H9 (cell line): ENCODE measurements around the gene ZNRF3. TPM values are rescaled to one million over a fixed set of nuclear protein-coding genes. Genes with fewer than 3 reads are reported as not detected.

ENCODE experiments used
- DNase-seq: peaks from one replicate; pipeline ENCODE4 v3.0.0-alpha.2; 2017
- H2AFZ ChIP-seq: one replicate; pipeline ENCODE4 v1.6.1; 2013; ENCODE audit warnings: mild to moderate bottlenecking, low read length, control low read depth, moderate library complexity
- H2AK5ac ChIP-seq: 2 replicates; pipeline ENCODE4 v1.6.1; 2013; ENCODE audit warnings: low read length, control low read depth, mixed read lengths; ENCODE audit not compliant: insufficient read length
- H2BK120ac ChIP-seq: one replicate; pipeline ENCODE4 v1.6.1; 2013; ENCODE audit warnings: low read depth, mild to moderate bottlenecking, low read length, control low read depth, inconsistent platforms; ENCODE audit not compliant: poor library complexity, severe bottlenecking
- H2BK12ac ChIP-seq: 2 replicates; pipeline ENCODE4 v1.6.1; 2013; ENCODE audit warnings: low read length, control low read depth, mixed read lengths, low read depth; ENCODE audit not compliant: insufficient read length
- H2BK15ac ChIP-seq: 2 replicates; pipeline ENCODE4 v1.6.1; 2013; ENCODE audit warnings: low read depth, low read length, control low read depth
- H2BK20ac ChIP-seq: one replicate; pipeline ENCODE4 v1.6.1; 2013; ENCODE audit warnings: low read depth, mild to moderate bottlenecking, low read length, control low read depth, inconsistent platforms; ENCODE audit not compliant: poor library complexity, severe bottlenecking
- H2BK5ac ChIP-seq: 2 replicates; pipeline ENCODE4 v1.6.1; 2013; ENCODE audit warnings: low read length, control low read depth, mixed read lengths; ENCODE audit not compliant: insufficient read length
- H3K14ac ChIP-seq: 2 replicates; pipeline ENCODE4 v1.6.1; 2013; ENCODE audit warnings: low read length, control low read depth; ENCODE audit not compliant: insufficient read depth
- H3K18ac ChIP-seq: 2 replicates; pipeline ENCODE4 v1.6.1; 2013; ENCODE audit warnings: low read depth, mild to moderate bottlenecking, mixed read lengths, low read length, control low read depth; ENCODE audit not compliant: insufficient read length
- H3K23ac ChIP-seq: 2 replicates; pipeline ENCODE4 v1.6.1; 2013; ENCODE audit warnings: low read length, control low read depth, mixed read lengths, low read depth; ENCODE audit not compliant: insufficient read length
- H3K23me2 ChIP-seq: 2 replicates; pipeline ENCODE4 v1.6.1; 2013; ENCODE audit warnings: low read depth, mild to moderate bottlenecking, mixed read lengths, low read length, control low read depth; ENCODE audit not compliant: insufficient read length, poor library complexity, severe bottlenecking
- H3K27ac ChIP-seq: 2 replicates; pipeline ENCODE4 v1.5.1; 2013; ENCODE audit warnings: low read length, control low read depth, mixed read lengths, low read depth; ENCODE audit not compliant: insufficient read length
- H3K27me3 ChIP-seq: 2 replicates; pipeline ENCODE4 v1.6.1; 2013; ENCODE audit warnings: low read length, control low read depth, inconsistent platforms; ENCODE audit not compliant: insufficient read depth
- H3K4ac ChIP-seq: 2 replicates; pipeline ENCODE4 v1.6.1; 2013; ENCODE audit warnings: low read depth, mild to moderate bottlenecking, control low read depth, inconsistent platforms, low read length, moderate library complexity
- H3K4me1 ChIP-seq: 2 replicates; pipeline ENCODE4 v1.6.1; 2013; ENCODE audit warnings: low read length, control low read depth, inconsistent platforms; ENCODE audit not compliant: insufficient read depth
- H3K4me2 ChIP-seq: 2 replicates; pipeline ENCODE4 v1.6.1; 2013; ENCODE audit warnings: low read length, control low read depth, mixed read lengths; ENCODE audit not compliant: insufficient read length, insufficient read depth
- H3K56ac ChIP-seq: 2 replicates; pipeline ENCODE4 v1.6.1; 2013; ENCODE audit warnings: low read depth, mild to moderate bottlenecking, mixed read lengths, low read length, control low read depth; ENCODE audit not compliant: insufficient read length
- H3K79me1 ChIP-seq: 2 replicates; pipeline ENCODE4 v1.6.1; 2013; ENCODE audit warnings: low read depth, mild to moderate bottlenecking, moderate library complexity, low read length, control low read depth, inconsistent platforms; ENCODE audit not compliant: insufficient read depth, poor library complexity, severe bottlenecking
- H3K79me2 ChIP-seq: 2 replicates; pipeline ENCODE4 v1.6.1; 2013; ENCODE audit warnings: low read length, control low read depth, inconsistent platforms; ENCODE audit not compliant: insufficient read depth
- H3K9ac ChIP-seq: 2 replicates; pipeline ENCODE4 v1.6.1; 2013; ENCODE audit warnings: low read length, control low read depth, mixed read lengths; ENCODE audit not compliant: insufficient read length; ENCODE audit errors: extremely low read depth
- H3K9me3 ChIP-seq: one replicate; pipeline ENCODE4 v1.6.1; 2013; ENCODE audit warnings: low read depth, low read length, inconsistent platforms; ENCODE audit not compliant: control insufficient read depth
- H3T11ph ChIP-seq: one replicate; pipeline ENCODE4 v1.6.1; 2013; ENCODE audit warnings: mild to moderate bottlenecking, low read length, control low read depth, inconsistent platforms
- H4K20me1 ChIP-seq: one replicate; pipeline ENCODE4 v1.6.1; 2013; ENCODE audit not compliant: control insufficient read depth, insufficient read length, insufficient read depth
- H4K5ac ChIP-seq: 2 replicates; pipeline ENCODE4 v1.6.1; 2013; ENCODE audit warnings: low read depth, mild to moderate bottlenecking, mixed read lengths, low read length, control low read depth; ENCODE audit not compliant: insufficient read length
- H4K8ac ChIP-seq: replicated peaks from 2 replicates; pipeline ENCODE4 v1.6.1; 2013; ENCODE audit warnings: low read length, control low read depth, mixed read lengths, low read depth; ENCODE audit not compliant: insufficient read length
- H4K91ac ChIP-seq: 2 replicates; pipeline ENCODE4 v1.6.1; 2013; ENCODE audit warnings: low read depth, mild to moderate bottlenecking, moderate library complexity, mixed read lengths, low read length, control low read depth; ENCODE audit not compliant: insufficient read length
- H3K27ac Mint-ChIP-seq, 3 experiments: 2 replicates in 2 of 3; 3 replicates in 1 of 3; pipeline ENCODE4 v1.8.0; 2020 to 2021; ENCODE audit warnings: mixed read lengths in 3 of 3, mild to moderate bottlenecking in 1 of 3, moderate library complexity in 1 of 3
- H3K27me3 Mint-ChIP-seq: 2 replicates; pipeline ENCODE4 v1.8.0; 2021; ENCODE audit warnings: low read depth, mild to moderate bottlenecking, moderate library complexity, mixed read lengths
- H3K36me3 Mint-ChIP-seq, 3 experiments: 2 replicates in 2 of 3; 3 replicates in 1 of 3; pipeline ENCODE4 v1.8.0; 2020 to 2021; ENCODE audit warnings: low read depth in 3 of 3, mixed read lengths in 3 of 3; ENCODE audit not compliant: insufficient read depth in 1 of 3
- H3K4me1 Mint-ChIP-seq, 2 experiments: 2 replicates each; pipeline ENCODE4 v1.8.0; 2020; ENCODE audit warnings: mixed read lengths in 2 of 2
- H3K4me3 Mint-ChIP-seq, 2 experiments: 2 replicates in 1 of 2; 3 replicates in 1 of 2; pipeline ENCODE4 v1.8.0; 2020 to 2021; ENCODE audit warnings: mild to moderate bottlenecking in 2 of 2, mixed read lengths in 2 of 2, moderate library complexity in 1 of 2
- H3K9me3 Mint-ChIP-seq, 2 experiments: 2 replicates in 1 of 2; 3 replicates in 1 of 2; pipeline ENCODE4 v1.8.0; 2020; ENCODE audit warnings: mild to moderate bottlenecking in 2 of 2, mixed read lengths in 2 of 2, moderate library complexity in 1 of 2
- WGBS: extraction: QIAGEN DNeasy Blood & Tissue Kit; methylation state at CpG from one replicate; pipeline ENCODE4 v1.1.7; 2013; ENCODE audit warnings: missing lambda C conversion rate, low lambda C conversion rate, mixed read lengths; ENCODE audit not compliant: insufficient read length; ENCODE audit errors: extremely low coverage; 5-methylcytosine and 5-hydroxymethylcytosine counted together
- total RNA-seq: library from RNA; stranded (reverse); gene quantifications from 2 replicates; pipeline ENCODE4 v1.2.1, GENCODE V29; 2021
- TF ChIP-seq, protein P1 (sequence below): fragments of 200-600 bp; sonication (generic); conservative IDR thresholded peaks from 3 replicates; pipeline ENCODE4 v1.8.0; 2021; ENCODE audit warnings: antibody characterized with exemption, mild to moderate bottlenecking

ZNRF3 gene
- total RNA-seq, 1 experiment from 2014 or later = 20.6 TPM

DNA sequence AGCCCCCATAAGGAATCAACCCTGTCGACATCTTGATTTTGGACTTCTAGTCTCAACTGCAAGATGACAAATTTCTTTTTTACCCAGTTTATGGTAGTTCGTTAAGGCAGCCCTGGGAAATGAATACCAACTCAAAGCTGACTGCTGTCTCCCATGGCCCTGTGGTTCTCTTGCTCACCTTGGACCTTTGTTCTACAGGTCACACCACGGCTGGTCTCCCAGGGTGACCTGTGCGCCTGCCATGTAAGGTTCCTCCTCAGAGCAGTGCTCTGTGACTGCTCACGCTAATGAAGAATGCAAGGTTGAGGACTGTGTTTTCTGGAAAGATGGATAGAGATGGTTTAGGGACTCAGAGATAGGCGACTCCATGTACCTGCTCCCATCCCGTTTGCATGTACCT is 68.2 kb downstream of the ZNRF3 start:
- H3T11ph ChIP-seq = no peak overlapping the region
- no peak overlapping the region for H3K23ac ChIP-seq
- peaks cover 4% of the 10 kb centered on the region; the same call in 1 of the 2 replicates for H3K4me1 ChIP-seq
- no peaks in the 10 kb centered on the region for H3K27me3 ChIP-seq
- no peak overlapping the region for H4K8ac ChIP-seq
- H2BK5ac ChIP-seq = no peak overlapping the region
- H2BK15ac ChIP-seq = no peak overlapping the region
- H3K4me3 Mint-ChIP-seq = no peak overlapping the region
- no peak overlapping the region for H3K9ac ChIP-seq
- H2BK120ac ChIP-seq = no peak overlapping the region
- no peaks in the 10 kb centered on the region for H3K9me3 ChIP-seq
- no peak overlapping the region for H4K91ac ChIP-seq
- no peak overlapping the region for H2AK5ac ChIP-seq
- H3K14ac ChIP-seq = no peak overlapping the region
- peaks cover 43 to 49% of the 10 kb centered on the region in 2 experiments for H3K4me1 Mint-ChIP-seq
- no peak overlapping the region for H3K18ac ChIP-seq
- H3K79me1 ChIP-seq = peaks cover 9% of the 10 kb centered on the region
- peaks cover 5% of the 10 kb centered on the region for H4K20me1 ChIP-seq
- H2BK12ac ChIP-seq = no peak overlapping the region
- H3K23me2 ChIP-seq = no peaks in the 10 kb centered on the region
- no peak overlapping the region for H3K4ac ChIP-seq
- H3K4me2 ChIP-seq = no peak overlapping the region
- H4K5ac ChIP-seq = no peak overlapping the region
- no peak for DNase-seq
- H2BK20ac ChIP-seq = no peak overlapping the region
- no peak overlapping the region for H3K27ac ChIP-seq
- WGBS = no CpG with 5 or more reads among the region's 7 CpGs
- TF ChIP-seq, protein P1, sequence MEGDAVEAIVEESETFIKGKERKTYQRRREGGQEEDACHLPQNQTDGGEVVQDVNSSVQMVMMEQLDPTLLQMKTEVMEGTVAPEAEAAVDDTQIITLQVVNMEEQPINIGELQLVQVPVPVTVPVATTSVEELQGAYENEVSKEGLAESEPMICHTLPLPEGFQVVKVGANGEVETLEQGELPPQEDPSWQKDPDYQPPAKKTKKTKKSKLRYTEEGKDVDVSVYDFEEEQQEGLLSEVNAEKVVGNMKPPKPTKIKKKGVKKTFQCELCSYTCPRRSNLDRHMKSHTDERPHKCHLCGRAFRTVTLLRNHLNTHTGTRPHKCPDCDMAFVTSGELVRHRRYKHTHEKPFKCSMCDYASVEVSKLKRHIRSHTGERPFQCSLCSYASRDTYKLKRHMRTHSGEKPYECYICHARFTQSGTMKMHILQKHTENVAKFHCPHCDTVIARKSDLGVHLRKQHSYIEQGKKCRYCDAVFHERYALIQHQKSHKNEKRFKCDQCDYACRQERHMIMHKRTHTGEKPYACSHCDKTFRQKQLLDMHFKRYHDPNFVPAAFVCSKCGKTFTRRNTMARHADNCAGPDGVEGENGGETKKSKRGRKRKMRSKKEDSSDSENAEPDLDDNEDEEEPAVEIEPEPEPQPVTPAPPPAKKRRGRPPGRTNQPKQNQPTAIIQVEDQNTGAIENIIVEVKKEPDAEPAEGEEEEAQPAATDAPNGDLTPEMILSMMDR = no peak
- peaks cover 9% of the 10 kb centered on the region in 2 experiments for H3K9me3 Mint-ChIP-seq
- H2AFZ ChIP-seq = no peak overlapping the region
- peaks cover 19% of the 10 kb centered on the region; the same call in 1 of the 2 replicates for H3K79me2 ChIP-seq
- peaks cover 10 to 14% (median 11%) of the 10 kb centered on the region in 3 experiments for H3K36me3 Mint-ChIP-seq
- H3K56ac ChIP-seq = no peak overlapping the region
- no peaks in the 10 kb centered on the region for H3K27me3 Mint-ChIP-seq
- H3K27ac Mint-ChIP-seq = peak overlapping the region; percentile 11 to 89 (median 85); a peak in 4 of 7 replicates
